Liver (tissue), 3 donors: ENCODE results near the gene TMA16.

Experiments
- CTCF ChIP-seq: fragments of 150-350 bp; IDR thresholded peaks from 2 replicates; pipeline ENCODE4 v1.5.1; 2017; ENCODE audit warnings: improper control_type of control experiment, low read depth, low read length; ENCODE audit not compliant: missing input control
- EGR1 ChIP-seq, 2 donors: IDR thresholded peaks; 2 replicates each; pipeline ENCODE4 v1.6.1; 2016 to 2018; ENCODE audit warnings: antibody characterized with exemption in 2 of 2, low read depth in 2 of 2
- FOXA1 ChIP-seq: IDR thresholded peaks from 2 replicates; pipeline ENCODE4 v1.6.1; 2016; ENCODE audit warnings: antibody characterized with exemption
- FOXA2 ChIP-seq: IDR thresholded peaks from 2 replicates; pipeline ENCODE4 v1.6.1; 2016; ENCODE audit warnings: antibody characterized with exemption
- NR2F2 ChIP-seq: IDR thresholded peaks from 2 replicates; pipeline ENCODE4 v1.6.1; 2016; ENCODE audit warnings: antibody characterized with exemption
- RAD21 ChIP-seq, 2 donors: IDR thresholded peaks; 2 replicates each; pipeline ENCODE4 v1.6.1; 2016; ENCODE audit warnings: antibody characterized with exemption in 2 of 2, mild to moderate bottlenecking in 2 of 2
- SP1 ChIP-seq: IDR thresholded peaks from 2 replicates; pipeline ENCODE4 v1.6.1; 2018; ENCODE audit warnings: antibody characterized with exemption, mild to moderate bottlenecking
- TAF1 ChIP-seq: conservative IDR thresholded peaks from 2 replicates; pipeline ENCODE4 v1.6.1; 2016; ENCODE audit warnings: antibody characterized with exemption, mild to moderate bottlenecking
- YY1 ChIP-seq: IDR thresholded peaks from 2 replicates; pipeline ENCODE4 v1.6.1; 2016; ENCODE audit warnings: antibody characterized with exemption, mild to moderate bottlenecking
- TF ChIP-seq, protein P1 (sequence below): IDR thresholded peaks from 2 replicates; pipeline ENCODE4 v1.6.1; 2016; ENCODE audit warnings: antibody characterized with exemption, mild to moderate bottlenecking
- TF ChIP-seq, protein P2 (sequence below): IDR thresholded peaks from 2 replicates; pipeline ENCODE4 v1.6.1; 2016; ENCODE audit warnings: antibody characterized with exemption
- TF ChIP-seq, protein P3 (sequence below): IDR thresholded peaks from 2 replicates; pipeline ENCODE4 v1.6.1; 2016; ENCODE audit warnings: antibody characterized with exemption
- donor health status: healthy.
- donor health status: healthy.

GRCh38 chr4:163535657-163536056, 41.2 kb downstream of the TMA16 start:
- no peak for TF ChIP-seq CTCF
- no peak for TF ChIP-seq EGR1 (IDR thresholded peaks at IDR 0.05; ENCODE audit: low read depth in 2 of 2)
- TF ChIP-seq, protein P1, sequence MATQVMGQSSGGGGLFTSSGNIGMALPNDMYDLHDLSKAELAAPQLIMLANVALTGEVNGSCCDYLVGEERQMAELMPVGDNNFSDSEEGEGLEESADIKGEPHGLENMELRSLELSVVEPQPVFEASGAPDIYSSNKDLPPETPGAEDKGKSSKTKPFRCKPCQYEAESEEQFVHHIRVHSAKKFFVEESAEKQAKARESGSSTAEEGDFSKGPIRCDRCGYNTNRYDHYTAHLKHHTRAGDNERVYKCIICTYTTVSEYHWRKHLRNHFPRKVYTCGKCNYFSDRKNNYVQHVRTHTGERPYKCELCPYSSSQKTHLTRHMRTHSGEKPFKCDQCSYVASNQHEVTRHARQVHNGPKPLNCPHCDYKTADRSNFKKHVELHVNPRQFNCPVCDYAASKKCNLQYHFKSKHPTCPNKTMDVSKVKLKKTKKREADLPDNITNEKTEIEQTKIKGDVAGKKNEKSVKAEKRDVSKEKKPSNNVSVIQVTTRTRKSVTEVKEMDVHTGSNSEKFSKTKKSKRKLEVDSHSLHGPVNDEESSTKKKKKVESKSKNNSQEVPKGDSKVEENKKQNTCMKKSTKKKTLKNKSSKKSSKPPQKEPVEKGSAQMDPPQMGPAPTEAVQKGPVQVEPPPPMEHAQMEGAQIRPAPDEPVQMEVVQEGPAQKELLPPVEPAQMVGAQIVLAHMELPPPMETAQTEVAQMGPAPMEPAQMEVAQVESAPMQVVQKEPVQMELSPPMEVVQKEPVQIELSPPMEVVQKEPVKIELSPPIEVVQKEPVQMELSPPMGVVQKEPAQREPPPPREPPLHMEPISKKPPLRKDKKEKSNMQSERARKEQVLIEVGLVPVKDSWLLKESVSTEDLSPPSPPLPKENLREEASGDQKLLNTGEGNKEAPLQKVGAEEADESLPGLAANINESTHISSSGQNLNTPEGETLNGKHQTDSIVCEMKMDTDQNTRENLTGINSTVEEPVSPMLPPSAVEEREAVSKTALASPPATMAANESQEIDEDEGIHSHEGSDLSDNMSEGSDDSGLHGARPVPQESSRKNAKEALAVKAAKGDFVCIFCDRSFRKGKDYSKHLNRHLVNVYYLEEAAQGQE, result no peak
- no peak for TF ChIP-seq YY1
- TF ChIP-seq RAD21 (IDR thresholded peaks at IDR 0.05), result no peak
- TF ChIP-seq NR2F2, result no peak
- no peak for TF ChIP-seq FOXA1
- TF ChIP-seq, protein P2, sequence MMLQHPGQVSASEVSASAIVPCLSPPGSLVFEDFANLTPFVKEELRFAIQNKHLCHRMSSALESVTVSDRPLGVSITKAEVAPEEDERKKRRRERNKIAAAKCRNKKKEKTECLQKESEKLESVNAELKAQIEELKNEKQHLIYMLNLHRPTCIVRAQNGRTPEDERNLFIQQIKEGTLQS, result no peak
- TF ChIP-seq TAF1, result no peak
- TF ChIP-seq FOXA2, result no peak
- TF ChIP-seq, protein P3, sequence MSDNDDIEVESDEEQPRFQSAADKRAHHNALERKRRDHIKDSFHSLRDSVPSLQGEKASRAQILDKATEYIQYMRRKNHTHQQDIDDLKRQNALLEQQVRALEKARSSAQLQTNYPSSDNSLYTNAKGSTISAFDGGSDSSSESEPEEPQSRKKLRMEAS, result no peak
- no peak for TF ChIP-seq SP1
